PC-3 (cell line): ENCODE measurements around the gene PRR27. TPM values are rescaled to one million over a fixed set of nuclear protein-coding genes. Genes with fewer than 3 reads are reported as not detected.

Source experiments
- ATAC-seq: fragments of 200-7000 bp; cut with Tn5 transposase; 2 replicates; pipeline ENCODE4 v1.9.1; 2020; ENCODE audit warnings: mild to moderate bottlenecking, moderate library complexity
- BruUV-seq: library from RNA; stranded (reverse); fragments of 400-500 nt; replicated peaks from 2 replicates; lab custom pipeline; 2021; lab: Mats Ljungman, UMichigan
- CTCF ChIA-PET: fragments of 300-600 bp; sonication (Branson Sonifier 250); formaldehyde crosslinking; loops from one replicate; lab custom pipeline; 2022; ENCODE audit warnings: antibody characterized with exemption; lab: Charles Lee
- POLR2A ChIA-PET: fragments of 300-600 bp; sonication (Branson Sonifier 250); formaldehyde crosslinking; loops from one replicate; lab custom pipeline; 2022; ENCODE audit warnings: antibody characterized with exemption; ENCODE audit not compliant: unreplicated experiment; lab: Charles Lee
- DNase-seq: peaks from one replicate; pipeline ENCODE4 v3.0.0-alpha.2; 2015
- H2AFZ ChIP-seq: fragments of 300-600 bp; sonication (generic); 2 replicates; pipeline ENCODE4 v1.6.0; 2016; ENCODE audit warnings: antibody characterized with exemption, low read length
- H3F3A ChIP-seq: fragments of 300-600 bp; sonication (generic); one replicate; pipeline ENCODE4 v1.6.0; 2017; ENCODE audit warnings: antibody characterized with exemption, low read length, control low read depth, mild to moderate bottlenecking; ENCODE audit not compliant: unreplicated experiment
- H3K27ac ChIP-seq: fragments of 300-600 bp; sonication (generic); 2 replicates; pipeline ENCODE4 v1.5.1; 2016; ENCODE audit warnings: mild to moderate bottlenecking, low read length
- H3K27me3 ChIP-seq: fragments of 300-600 bp; sonication (generic); 2 replicates; pipeline ENCODE4 v1.6.1; 2016; ENCODE audit warnings: low read length, mixed read lengths
- H3K36me3 ChIP-seq: fragments of 300-600 bp; sonication (generic); 2 replicates; pipeline ENCODE4 v1.6.1; 2016; ENCODE audit warnings: low read depth, mixed run types, low read length, mixed read lengths
- H3K4me1 ChIP-seq: fragments of 300-600 bp; sonication (generic); 2 replicates; pipeline ENCODE4 v1.5.1; 2016; ENCODE audit warnings: low read length; ENCODE audit not compliant: insufficient read depth
- H3K4me2 ChIP-seq: fragments of 300-600 bp; sonication (generic); 2 replicates; pipeline ENCODE4 v1.6.0; 2016; ENCODE audit warnings: low read length
- H3K4me3 ChIP-seq: fragments of 300-600 bp; sonication (generic); 2 replicates; pipeline ENCODE4 v1.5.1; 2016; ENCODE audit warnings: mild to moderate bottlenecking, low read length, mixed read lengths
- H3K79me2 ChIP-seq: fragments of 300-600 bp; sonication (generic); 2 replicates; pipeline ENCODE4 v1.6.1; 2017; ENCODE audit warnings: low read length, mixed read lengths
- H3K9ac ChIP-seq: fragments of 300-600 bp; sonication (generic); 2 replicates; pipeline ENCODE4 v1.6.0; 2016; ENCODE audit warnings: mild to moderate bottlenecking, low read length
- H3K9me2 ChIP-seq: fragments of 300-600 bp; sonication (generic); replicated peaks from 2 replicates; pipeline ENCODE4 v1.6.1; 2016; ENCODE audit warnings: mixed run types, low read length, mixed read lengths
- H3K9me3 ChIP-seq: fragments of 300-600 bp; sonication (generic); 2 replicates; pipeline ENCODE4 v1.6.1; 2016; ENCODE audit warnings: low read length, mixed read lengths
- H4K20me1 ChIP-seq: fragments of 300-600 bp; sonication (generic); 2 replicates; pipeline ENCODE4 v1.6.1; 2016; ENCODE audit warnings: low read length, mixed read lengths
- EZH2 ChIP-seq: fragments of 300-600 bp; sonication (generic); IDR thresholded peaks from one replicate; pipeline ENCODE4 v1.6.1; 2017; ENCODE audit warnings: antibody characterized with exemption, mild to moderate bottlenecking, low read length; ENCODE audit not compliant: unreplicated experiment
- EZH2phosphoT487 ChIP-seq: fragments of 300-600 bp; sonication (generic); IDR thresholded peaks from 2 replicates; pipeline ENCODE4 v1.6.1; 2018; ENCODE audit warnings: mild to moderate bottlenecking, antibody characterized with exemption, low read length, borderline replicate concordance
- intact Hi-C: fragments of 100-400 bp; cut with micrococcal nuclease; formaldehyde crosslinking; loops from 2 replicates; pipeline ENCODE4 v1.9.0; 2023
- total RNA-seq: library from RNA; depleted of rRNA; stranded (reverse); fragments of >200 nt; gene quantifications from 2 replicates; pipeline ENCODE4 v1.2.3, GENCODE V29; 2014
- TF ChIP-seq, protein P1 (sequence below): fragments of 300-600 bp; sonication (generic); conservative IDR thresholded peaks from 2 replicates; pipeline ENCODE4 v1.5.1; 2017; ENCODE audit warnings: antibody characterized with exemption, low read depth, mild to moderate bottlenecking, low read length

Gene PRR27
- total RNA-seq, 1 experiment from 2014 or later, result not detected

DNA sequence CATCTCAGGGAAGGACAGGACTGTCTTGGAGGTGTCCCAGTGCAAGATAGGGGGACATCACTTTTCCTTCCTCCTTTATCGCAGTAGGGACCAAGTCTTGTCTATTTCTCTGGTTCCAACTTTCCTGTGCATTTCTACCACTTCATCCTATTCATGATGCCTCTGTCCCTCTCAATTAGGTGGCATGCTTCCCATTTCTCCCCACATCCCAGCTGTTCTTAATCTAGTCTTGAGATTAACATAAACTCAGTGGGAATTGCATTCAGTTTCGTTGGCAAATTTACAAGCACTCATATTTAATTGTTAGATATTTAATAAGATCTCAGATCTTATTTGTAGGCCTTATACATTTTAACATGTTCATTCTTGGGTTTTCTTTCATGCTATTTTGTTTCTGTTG, 25.8 kb downstream of the PRR27 start:
- no peak for DNase-seq
- H3K4me3 ChIP-seq, result no peak overlapping the region
- H3K36me3 ChIP-seq, result no peaks in the 10 kb centered on the region
- H4K20me1 ChIP-seq, result no peaks in the 10 kb centered on the region
- H3K9me3 ChIP-seq, result no peaks in the 10 kb centered on the region
- no peak overlapping the region for H3K4me2 ChIP-seq
- H3K27me3 ChIP-seq, result 0 out of 2 replicates have a peak, but pooled peaks cover 12% of the 10 kb centered on the region
- no peak for TF ChIP-seq EZH2phosphoT487
- TF ChIP-seq, protein P1, sequence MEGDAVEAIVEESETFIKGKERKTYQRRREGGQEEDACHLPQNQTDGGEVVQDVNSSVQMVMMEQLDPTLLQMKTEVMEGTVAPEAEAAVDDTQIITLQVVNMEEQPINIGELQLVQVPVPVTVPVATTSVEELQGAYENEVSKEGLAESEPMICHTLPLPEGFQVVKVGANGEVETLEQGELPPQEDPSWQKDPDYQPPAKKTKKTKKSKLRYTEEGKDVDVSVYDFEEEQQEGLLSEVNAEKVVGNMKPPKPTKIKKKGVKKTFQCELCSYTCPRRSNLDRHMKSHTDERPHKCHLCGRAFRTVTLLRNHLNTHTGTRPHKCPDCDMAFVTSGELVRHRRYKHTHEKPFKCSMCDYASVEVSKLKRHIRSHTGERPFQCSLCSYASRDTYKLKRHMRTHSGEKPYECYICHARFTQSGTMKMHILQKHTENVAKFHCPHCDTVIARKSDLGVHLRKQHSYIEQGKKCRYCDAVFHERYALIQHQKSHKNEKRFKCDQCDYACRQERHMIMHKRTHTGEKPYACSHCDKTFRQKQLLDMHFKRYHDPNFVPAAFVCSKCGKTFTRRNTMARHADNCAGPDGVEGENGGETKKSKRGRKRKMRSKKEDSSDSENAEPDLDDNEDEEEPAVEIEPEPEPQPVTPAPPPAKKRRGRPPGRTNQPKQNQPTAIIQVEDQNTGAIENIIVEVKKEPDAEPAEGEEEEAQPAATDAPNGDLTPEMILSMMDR, result no peak
- TF ChIP-seq EZH2, result no peak
- no peaks in the 10 kb centered on the region for H3K79me2 ChIP-seq
- no peaks in the 10 kb centered on the region for H3K9me2 ChIP-seq
- ChIA-PET POLR2A (no interaction called here), CTCF (no interaction called here)
- H3K4me1 ChIP-seq, result no peaks in the 10 kb centered on the region
- ATAC-seq, result no peak
- H2AFZ ChIP-seq, result no peak overlapping the region
- no peak overlapping the region for H3K9ac ChIP-seq
- no peaks in the 10 kb centered on the region for H3F3A ChIP-seq
- intact Hi-C loops, result loop anchor here (5.0 kb wide), 1 partner anchor 488 kb away; no protein-coding TSS in a partner anchor
- no TSS peak for BruUV-seq
- no peak overlapping the region for H3K27ac ChIP-seq

DNA sequence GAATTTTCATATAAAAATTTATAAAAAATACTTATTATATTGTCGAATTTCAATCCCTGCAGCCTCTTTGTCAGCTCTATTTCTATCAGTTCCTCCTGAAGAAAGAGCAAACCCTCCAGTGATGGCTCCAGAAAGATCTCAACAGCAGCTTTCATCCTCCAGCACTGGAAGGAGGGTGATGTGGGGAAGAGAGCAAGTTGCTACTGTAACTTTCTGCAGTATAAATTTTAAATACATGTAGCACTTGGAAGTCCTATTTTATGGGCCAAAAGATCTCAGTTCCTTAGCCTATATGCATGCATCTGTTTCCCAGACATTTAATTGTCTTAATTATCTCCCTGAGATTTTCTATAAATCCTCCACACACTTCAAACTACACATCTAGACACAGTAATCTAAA, 27.8 kb downstream of the PRR27 start:
- no peaks in the 10 kb centered on the region for H3K9me2 ChIP-seq
- no peaks in the 10 kb centered on the region for H3F3A ChIP-seq
- no peaks in the 10 kb centered on the region for H3K9me3 ChIP-seq
- intact Hi-C loops, result loop anchor here (2.0 to 5.0 kb wide), 2 partner anchors 377 to 490 kb away; no protein-coding TSS in a partner anchor
- H2AFZ ChIP-seq, result no peak overlapping the region
- no peak for ATAC-seq
- H3K27ac ChIP-seq, result no peak overlapping the region
- BruUV-seq, result no TSS peak
- no peaks in the 10 kb centered on the region for H3K79me2 ChIP-seq
- no peak overlapping the region for H3K4me3 ChIP-seq
- POLR2A ChIA-PET, result no interaction called here
- DNase-seq, result no peak
- no peaks in the 10 kb centered on the region for H3K4me1 ChIP-seq
- H3K36me3 ChIP-seq, result no peaks in the 10 kb centered on the region
- no peak overlapping the region for H3K9ac ChIP-seq
- H3K4me2 ChIP-seq, result no peak overlapping the region
- peaks cover 13% of the 10 kb centered on the region; the same call in 1 of the 2 replicates for H3K27me3 ChIP-seq
- CTCF ChIA-PET, result interaction anchor here (0.7 kb wide), 1 partner anchor 416 kb away, joined by 3 read pairs; no protein-coding TSS in a partner anchor
- H4K20me1 ChIP-seq, result no peaks in the 10 kb centered on the region
- TF ChIP-seq EZH2, result no peak
- TF ChIP-seq, protein P1, result no peak
- TF ChIP-seq EZH2phosphoT487, result no peak

GRCh38 chr4:70182517-70183167, 28.6 kb downstream of the PRR27 start:
- H4K20me1 ChIP-seq, result no peaks in the 10 kb centered on the region
- H3K36me3 ChIP-seq, result no peaks in the 10 kb centered on the region
- H3K4me2 ChIP-seq, result no peak overlapping the region
- intact Hi-C loops, result loop anchor here (1.0 to 5.0 kb wide), 3 partner anchors 286 to 490 kb away; no protein-coding TSS in a partner anchor
- no peak overlapping the region for H3K9ac ChIP-seq
- TF ChIP-seq EZH2, result no peak
- TF ChIP-seq, protein P1, result no peak
- TF ChIP-seq EZH2phosphoT487, result no peak
- no TSS peak for BruUV-seq
- H3K27ac ChIP-seq, result no peak overlapping the region
- no peak for DNase-seq
- no peak overlapping the region for H2AFZ ChIP-seq
- CTCF ChIA-PET, result interaction anchor here (0.7 kb wide), 1 partner anchor 417 kb away, joined by 3 read pairs; no protein-coding TSS in a partner anchor
- no peaks in the 10 kb centered on the region for H3K4me1 ChIP-seq
- POLR2A ChIA-PET, result no interaction called here
- no peak for ATAC-seq
- H3F3A ChIP-seq, result no peaks in the 10 kb centered on the region
- H3K4me3 ChIP-seq, result no peak overlapping the region
- H3K9me3 ChIP-seq, result no peaks in the 10 kb centered on the region
- H3K9me2 ChIP-seq, result no peaks in the 10 kb centered on the region
- H3K27me3 ChIP-seq, result peaks cover 21% of the 10 kb centered on the region; the same call in 1 of the 2 replicates
- no peaks in the 10 kb centered on the region for H3K79me2 ChIP-seq
